SK-N-SH (cell line): Measurements from ENCODE around the gene VASP. TPM values are rescaled to one million over a fixed set of nuclear protein-coding genes. Genes with fewer than 3 reads are reported as not detected.

Source experiments
- CTCF ChIA-PET: fragments of 300-600, 350-600 bp; formaldehyde crosslinking; extraction: SDS; loops from one replicate; lab custom pipeline; 2021; lab: Yijun Ruan, JAX
- POLR2A ChIA-PET: fragments of 350-600 bp; sonication (Branson Sonifier 250); formaldehyde crosslinking; extraction: SDS; loops from one replicate; lab custom pipeline; 2020; ENCODE audit warnings: antibody characterized with exemption, inconsistent platforms; lab: Yijun Ruan, JAX
- DNase-seq: peaks from one replicate; pipeline ENCODE4 v3.0.0; 2012
- H2AFZ ChIP-seq: fragments of 200-600 bp; sonication (generic); 2 replicates; pipeline ENCODE4 v1.8.1; 2016; ENCODE audit warnings: antibody characterized with exemption, mild to moderate bottlenecking, low read depth
- H3F3A ChIP-seq: fragments of 200-600 bp; sonication (generic); replicated peaks from 2 replicates; pipeline ENCODE3; 2016; ENCODE audit warnings: antibody characterized with exemption, mild to moderate bottlenecking; ENCODE audit not compliant: insufficient read depth
- H3K27ac ChIP-seq, 2 experiments: fragments of 200-500 bp in 1 of 2; fragments of 200-600 bp in 1 of 2; sonication (Bioruptor generic) in 1 of 2; sonication (generic), shearing (Covaris generic) in 1 of 2; 2 replicates each; pipeline versions ENCODE4 v1.5.1 to v1.6.1; 2014 to 2016; ENCODE audit warnings: low read depth in 2 of 2, inconsistent platforms in 1 of 2, low read length in 1 of 2, mild to moderate bottlenecking in 1 of 2, mixed read lengths in 1 of 2
- H3K27me3 ChIP-seq: fragments of 200-600 bp; sonication (generic), shearing (Covaris generic); 2 replicates; pipeline ENCODE4 v1.6.1; 2016; ENCODE audit warnings: mixed run types; ENCODE audit not compliant: insufficient read depth
- H3K36me3 ChIP-seq, 2 experiments: fragments of 200-500 bp in 1 of 2; fragments of 200-600 bp in 1 of 2; sonication (Bioruptor generic) in 1 of 2; sonication (generic) in 1 of 2; replicated peaks in 1 of 2; 2 replicates each; pipeline versions ENCODE3 to v1.5.1; 2014 to 2016; ENCODE audit warnings: low read length in 1 of 2, mild to moderate bottlenecking in 1 of 2; ENCODE audit not compliant: insufficient read depth in 2 of 2, control insufficient read depth in 1 of 2
- H3K4me1 ChIP-seq, 2 experiments: fragments of 200-500 bp in 1 of 2; fragments of 200-600 bp in 1 of 2; sonication (Bioruptor generic) in 1 of 2; sonication (generic), shearing (Covaris generic) in 1 of 2; 2 replicates each; pipeline versions ENCODE4 v1.5.1 to v1.6.1; 2014 to 2016; ENCODE audit warnings: low read depth in 1 of 2, low read length in 1 of 2, mixed run types in 1 of 2; ENCODE audit not compliant: insufficient read depth in 2 of 2, control insufficient read depth in 1 of 2
- H3K4me2 ChIP-seq: fragments of 200-600 bp; sonication (generic), shearing (Covaris generic); 2 replicates; pipeline ENCODE4 v1.6.1; 2017; ENCODE audit warnings: mixed run types
- H3K4me3 ChIP-seq, 2 experiments: fragments of 200-500 bp in 1 of 2; fragments of 200-600 bp in 1 of 2; sonication (Bioruptor generic) in 1 of 2; sonication (generic), shearing (Covaris generic) in 1 of 2; 2 replicates each; pipeline versions ENCODE4 v1.5.1 to v1.8.1; 2014 to 2016; ENCODE audit warnings: low read depth in 2 of 2, inconsistent platforms in 1 of 2, low read length in 1 of 2, mild to moderate bottlenecking in 1 of 2, mixed read lengths in 1 of 2, moderate library complexity in 1 of 2
- H3K79me2 ChIP-seq: fragments of 200-600 bp; sonication (generic); 2 replicates; pipeline ENCODE4 v1.8.1; 2017; ENCODE audit warnings: mild to moderate bottlenecking; ENCODE audit not compliant: insufficient read depth
- H3K9ac ChIP-seq: fragments of 200-600 bp; sonication (generic); 2 replicates; pipeline ENCODE4 v1.6.1; 2017; ENCODE audit warnings: mixed run types
- H3K9me2 ChIP-seq: fragments of 200-600 bp; sonication (generic); 2 replicates; pipeline ENCODE4 v1.6.1; 2017; ENCODE audit warnings: mixed run types
- H3K9me3 ChIP-seq: fragments of 200-600 bp; sonication (generic); 2 replicates; pipeline ENCODE4 v1.6.1; 2017; ENCODE audit warnings: mixed run types, mild to moderate bottlenecking, moderate library complexity
- H4K20me1 ChIP-seq: fragments of 200-600 bp; sonication (generic); 2 replicates; pipeline ENCODE4 v1.6.1; 2017; ENCODE audit warnings: mild to moderate bottlenecking, mixed run types; ENCODE audit not compliant: insufficient read depth
- EZH2phosphoT487 ChIP-seq: fragments of 200-600 bp; sonication (generic); IDR thresholded peaks from 2 replicates; pipeline ENCODE4 v1.6.1; 2017; ENCODE audit warnings: low read depth, mixed run types, mild to moderate bottlenecking, antibody characterized with exemption, moderate library complexity, borderline replicate concordance
- FOXJ3 ChIP-seq: sonication (generic); formaldehyde crosslinking; IDR thresholded peaks from 2 replicates; pipeline ENCODE4 v1.5.1; 2020; ENCODE audit warnings: mild to moderate bottlenecking, missing genetic modification reagents
- GATA2 ChIP-seq: sonication (generic); formaldehyde crosslinking; IDR thresholded peaks from 2 replicates; pipeline ENCODE4 v1.5.0; 2020; ENCODE audit warnings: mild to moderate bottlenecking, missing genetic modification reagents
- IRF3 ChIP-seq: fragments of 150-350 bp; IDR thresholded peaks from 2 replicates; pipeline ENCODE4 v1.6.1; 2016; ENCODE audit warnings: mild to moderate bottlenecking, low read depth, low read length
- MEF2A ChIP-seq: IDR thresholded peaks from 2 replicates; pipeline ENCODE4 v1.4.0; 2012; ENCODE audit warnings: low read depth, borderline replicate concordance
- MXI1 ChIP-seq: IDR thresholded peaks from 2 replicates; pipeline ENCODE4 v1.6.1; 2012; ENCODE audit warnings: mild to moderate bottlenecking, low read depth, low read length, improper control_type of control experiment
- RXRA ChIP-seq: IDR thresholded peaks from 2 replicates; pipeline ENCODE4 v1.4.0; 2012; ENCODE audit warnings: low read depth, mild to moderate bottlenecking, borderline replicate concordance
- TAF1 ChIP-seq: IDR thresholded peaks from 2 replicates; pipeline ENCODE4 v1.6.1; 2012; ENCODE audit warnings: low read depth, mild to moderate bottlenecking, low read length, moderate library complexity, borderline replicate concordance
- TEAD4 ChIP-seq: IDR thresholded peaks from 2 replicates; pipeline ENCODE4 v1.4.0; 2012; ENCODE audit warnings: mild to moderate bottlenecking, borderline replicate concordance; ENCODE audit not compliant: insufficient read depth
- USF1 ChIP-seq: IDR thresholded peaks from 2 replicates; pipeline ENCODE4 v1.4.0; 2012; ENCODE audit warnings: low read depth, borderline replicate concordance
- USF2 ChIP-seq: fragments of 150-350 bp; IDR thresholded peaks from 2 replicates; pipeline ENCODE4 v1.6.1; 2017; ENCODE audit warnings: antibody characterized with exemption, low read length, low read depth, borderline replicate concordance
- YY1 ChIP-seq: IDR thresholded peaks from 2 replicates; pipeline ENCODE4 v1.4.0; 2012; ENCODE audit warnings: low read depth, mild to moderate bottlenecking
- WGBS: methylation state at CpG from one replicate; pipeline ENCODE4 v1.1.6; 2017; ENCODE audit warnings: low lambda C conversion rate; 5-methylcytosine and 5-hydroxymethylcytosine counted together
- polyA plus RNA-seq, 3 experiments: library from polyadenylated mRNA; depleted of rRNA; stranded (reverse); fragments of >200 nt; gene quantifications; 2 replicates each; pipeline ENCODE4 v1.2.3, GENCODE V29; 2012
- TF ChIP-seq, protein P1 (sequence below): fragments of 200-600 bp; sonication (generic); IDR thresholded peaks from 2 replicates; pipeline ENCODE4 v1.6.1; 2017; ENCODE audit warnings: antibody characterized with exemption, mild to moderate bottlenecking, moderate library complexity
- TF ChIP-seq, protein P2 (sequence below): IDR thresholded peaks from 2 replicates; pipeline ENCODE4 v1.4.0; 2012; ENCODE audit warnings: low read depth

The VASP gene
- polyA plus RNA-seq, 1 of the 3 experiments (the other 2 are of a cell fraction) = 37.8 TPM

DNA sequence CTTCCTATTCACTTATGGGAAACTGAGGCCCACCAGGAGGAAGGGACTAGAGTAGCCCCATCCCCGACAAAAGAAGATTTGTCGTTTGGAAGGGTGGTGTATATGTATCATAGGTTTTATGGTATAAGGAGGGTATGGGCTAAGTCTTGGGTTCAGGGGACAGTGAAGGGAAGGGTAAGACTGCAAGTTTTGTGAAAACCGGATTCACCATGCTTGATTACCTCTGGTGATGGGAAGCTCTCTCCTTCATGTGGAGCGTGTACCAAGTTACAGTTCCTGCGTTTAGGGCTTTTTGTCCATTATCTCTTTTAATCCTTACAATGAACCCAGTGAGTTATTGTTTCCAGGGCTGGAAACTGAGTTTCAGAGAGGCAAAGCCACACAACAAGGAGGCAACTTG, 3.8 kb downstream of the VASP start:
- peaks cover 59% of the 10 kb centered on the region for H4K20me1 ChIP-seq
- H3K9me2 ChIP-seq = no peaks in the 10 kb centered on the region
- ChIA-PET POLR2A (no interaction called here), CTCF (interaction anchor here (0.9 to 1.8 kb wide), 3 partner anchors 25 to 71 kb away, joined by 3 to 8 read pairs (median 4); no protein-coding TSS in a partner anchor)
- no peak overlapping the region for H3K4me2 ChIP-seq
- H3K27me3 ChIP-seq = no peaks in the 10 kb centered on the region
- H3K79me2 ChIP-seq = peaks cover 91% of the 10 kb centered on the region
- H3K4me1 ChIP-seq = peaks cover 0 to 10% of the 10 kb centered on the region in 2 experiments; a peak in 2 of 4 replicates
- WGBS = 92% methylated on average over 5 of the region's 5 CpGs
- no peak overlapping the region for H2AFZ ChIP-seq
- no peaks in the 10 kb centered on the region for H3K9me3 ChIP-seq
- no peak overlapping the region for H3K27ac ChIP-seq
- no peak overlapping the region for H3K9ac ChIP-seq
- no peak overlapping the region for H3K4me3 ChIP-seq
- peaks cover 2 to 4% of the 10 kb centered on the region in 2 experiments for H3K36me3 ChIP-seq
- peaks cover 7% of the 10 kb centered on the region for H3F3A ChIP-seq
- DNase-seq = no peak
- TF ChIP-seq IRF3 = no peak
- TF ChIP-seq TAF1 = no peak
- TF ChIP-seq EZH2phosphoT487 = no peak
- TF ChIP-seq GATA2 = no peak
- TF ChIP-seq USF2 = no peak
- TF ChIP-seq, protein P1, sequence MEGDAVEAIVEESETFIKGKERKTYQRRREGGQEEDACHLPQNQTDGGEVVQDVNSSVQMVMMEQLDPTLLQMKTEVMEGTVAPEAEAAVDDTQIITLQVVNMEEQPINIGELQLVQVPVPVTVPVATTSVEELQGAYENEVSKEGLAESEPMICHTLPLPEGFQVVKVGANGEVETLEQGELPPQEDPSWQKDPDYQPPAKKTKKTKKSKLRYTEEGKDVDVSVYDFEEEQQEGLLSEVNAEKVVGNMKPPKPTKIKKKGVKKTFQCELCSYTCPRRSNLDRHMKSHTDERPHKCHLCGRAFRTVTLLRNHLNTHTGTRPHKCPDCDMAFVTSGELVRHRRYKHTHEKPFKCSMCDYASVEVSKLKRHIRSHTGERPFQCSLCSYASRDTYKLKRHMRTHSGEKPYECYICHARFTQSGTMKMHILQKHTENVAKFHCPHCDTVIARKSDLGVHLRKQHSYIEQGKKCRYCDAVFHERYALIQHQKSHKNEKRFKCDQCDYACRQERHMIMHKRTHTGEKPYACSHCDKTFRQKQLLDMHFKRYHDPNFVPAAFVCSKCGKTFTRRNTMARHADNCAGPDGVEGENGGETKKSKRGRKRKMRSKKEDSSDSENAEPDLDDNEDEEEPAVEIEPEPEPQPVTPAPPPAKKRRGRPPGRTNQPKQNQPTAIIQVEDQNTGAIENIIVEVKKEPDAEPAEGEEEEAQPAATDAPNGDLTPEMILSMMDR = no peak
- TF ChIP-seq, protein P2, sequence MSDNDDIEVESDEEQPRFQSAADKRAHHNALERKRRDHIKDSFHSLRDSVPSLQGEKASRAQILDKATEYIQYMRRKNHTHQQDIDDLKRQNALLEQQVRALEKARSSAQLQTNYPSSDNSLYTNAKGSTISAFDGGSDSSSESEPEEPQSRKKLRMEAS = no peak
- TF ChIP-seq USF1 = no peak
- TF ChIP-seq MXI1 = no peak
- TF ChIP-seq YY1 = no peak
- TF ChIP-seq MEF2A = no peak
- no peak for TF ChIP-seq RXRA
- TF ChIP-seq TEAD4 = no peak
- no peak for TF ChIP-seq FOXJ3 (CRISPR knock-in tag)
